ENCODE data around the gene KCNMA1.
A peak's percentile ranks its signal among the peaks of the same experiment; 100 is the strongest.

The KCNMA1 gene

GRCh38 chr10:77647543-77648293 lies 10.1 kb upstream of the KCNMA1 start:
- Mint-ChIP-seq H3K4me1 (ENCODE audit: low read depth) (no peaks in the 10 kb centered on the region), H3K27me3 (peaks cover 26% of the 10 kb centered on the region), H3K27ac (no peak overlapping the region), H3K36me3 (ENCODE audit: low read depth) (no peaks in the 10 kb centered on the region), H3K9me3 (no peaks in the 10 kb centered on the region), H3K4me3 (no peak overlapping the region)

GRCh38 chr10:77644557-77645243 lies 7.1 kb upstream of the KCNMA1 start:
- no peak overlapping the region for H3K4me3 Mint-ChIP-seq
- peaks cover 38% of the 10 kb centered on the region for H3K27me3 Mint-ChIP-seq
- no peaks in the 10 kb centered on the region for H3K4me1 Mint-ChIP-seq (ENCODE audit: low read depth)
- no peak overlapping the region for H3K27ac Mint-ChIP-seq
- no peaks in the 10 kb centered on the region for H3K36me3 Mint-ChIP-seq (ENCODE audit: low read depth)
- no peaks in the 10 kb centered on the region for H3K9me3 Mint-ChIP-seq

GRCh38 chr10:77643795-77644468 lies 6.3 kb upstream of the KCNMA1 start:
- H3K27ac Mint-ChIP-seq: no peak overlapping the region
- H3K4me1 Mint-ChIP-seq (ENCODE audit: low read depth): no peaks in the 10 kb centered on the region
- H3K4me3 Mint-ChIP-seq: no peak overlapping the region
- H3K36me3 Mint-ChIP-seq (ENCODE audit: low read depth): no peaks in the 10 kb centered on the region
- no peaks in the 10 kb centered on the region for H3K9me3 Mint-ChIP-seq
- peaks cover 44% of the 10 kb centered on the region for H3K27me3 Mint-ChIP-seq

GRCh38 chr10:77641788-77642397 lies 4.3 kb upstream of the KCNMA1 start:
- Mint-ChIP-seq H3K4me1 (ENCODE audit: low read depth) (peaks cover 3% of the 10 kb centered on the region), H3K27me3 (peaks cover 48% of the 10 kb centered on the region), H3K27ac (no peak overlapping the region)

GRCh38 chr10:77641344-77641743 lies 3.7 kb upstream of the KCNMA1 start:
- Mint-ChIP-seq H3K27me3 (peaks cover 53% of the 10 kb centered on the region), H3K4me1 (ENCODE audit: low read depth) (peaks cover 3% of the 10 kb centered on the region), H3K9me3 (no peaks in the 10 kb centered on the region), H3K4me3 (no peak overlapping the region), H3K36me3 (ENCODE audit: low read depth) (no peaks in the 10 kb centered on the region), H3K27ac (no peak overlapping the region)

More at GRCh38 chr10:77641788-77642397, 4.3 kb upstream of the KCNMA1 start:
- H3K36me3 Mint-ChIP-seq (ENCODE audit: low read depth): no peaks in the 10 kb centered on the region
- H3K9me3 Mint-ChIP-seq: no peaks in the 10 kb centered on the region
- no peak overlapping the region for H3K4me3 Mint-ChIP-seq

DNA sequence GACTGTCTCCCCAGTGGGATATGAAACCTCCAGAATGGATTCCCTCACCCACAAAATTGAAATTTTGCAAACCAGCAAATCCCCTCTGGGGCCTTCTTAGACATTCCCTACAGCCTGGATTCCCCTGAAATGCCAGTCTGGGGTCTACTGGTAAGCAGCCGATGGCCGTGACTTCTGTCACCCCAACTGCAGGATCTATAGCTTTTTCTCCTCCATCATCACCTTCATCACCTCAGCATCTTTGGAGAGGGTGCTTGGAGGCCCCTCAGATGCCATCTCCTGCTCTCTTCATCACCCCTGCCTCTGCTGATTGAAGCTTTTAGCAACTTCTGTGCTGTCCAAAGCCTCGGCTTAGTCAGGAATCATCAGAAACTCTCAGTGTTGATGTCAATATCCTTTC lies 2.6 kb upstream of the KCNMA1 start:
- H3K4me1 Mint-ChIP-seq (ENCODE audit: low read depth): peaks cover 3% of the 10 kb centered on the region
- no peaks in the 10 kb centered on the region for H3K9me3 Mint-ChIP-seq
- no peak overlapping the region for H3K27ac Mint-ChIP-seq
- H3K4me3 Mint-ChIP-seq: no peak overlapping the region
- H3K27me3 Mint-ChIP-seq: peaks cover 65% of the 10 kb centered on the region
- no peaks in the 10 kb centered on the region for H3K36me3 Mint-ChIP-seq (ENCODE audit: low read depth)

GRCh38 chr10:77639756-77640155 lies 2.1 kb upstream of the KCNMA1 start:
- Mint-ChIP-seq H3K27me3 (peaks cover 69% of the 10 kb centered on the region), H3K36me3 (ENCODE audit: low read depth) (no peaks in the 10 kb centered on the region), H3K27ac (no peak overlapping the region), H3K4me1 (ENCODE audit: low read depth) (peaks cover 3% of the 10 kb centered on the region), H3K4me3 (no peak overlapping the region), H3K9me3 (no peaks in the 10 kb centered on the region)

- peaks cover 74% of the 10 kb centered on the region for H3K27me3 Mint-ChIP-seq
- peaks cover 3% of the 10 kb centered on the region for H3K4me1 Mint-ChIP-seq (ENCODE audit: low read depth)
- no peaks in the 10 kb centered on the region for H3K36me3 Mint-ChIP-seq (ENCODE audit: low read depth)
- peak overlapping the region; percentile 56 for H3K4me3 Mint-ChIP-seq
- no peak overlapping the region for H3K27ac Mint-ChIP-seq
- no peaks in the 10 kb centered on the region for H3K9me3 Mint-ChIP-seq
Measured at GRCh38 chr10:77638321-77639101, 903 bp upstream of the KCNMA1 start.

DNA sequence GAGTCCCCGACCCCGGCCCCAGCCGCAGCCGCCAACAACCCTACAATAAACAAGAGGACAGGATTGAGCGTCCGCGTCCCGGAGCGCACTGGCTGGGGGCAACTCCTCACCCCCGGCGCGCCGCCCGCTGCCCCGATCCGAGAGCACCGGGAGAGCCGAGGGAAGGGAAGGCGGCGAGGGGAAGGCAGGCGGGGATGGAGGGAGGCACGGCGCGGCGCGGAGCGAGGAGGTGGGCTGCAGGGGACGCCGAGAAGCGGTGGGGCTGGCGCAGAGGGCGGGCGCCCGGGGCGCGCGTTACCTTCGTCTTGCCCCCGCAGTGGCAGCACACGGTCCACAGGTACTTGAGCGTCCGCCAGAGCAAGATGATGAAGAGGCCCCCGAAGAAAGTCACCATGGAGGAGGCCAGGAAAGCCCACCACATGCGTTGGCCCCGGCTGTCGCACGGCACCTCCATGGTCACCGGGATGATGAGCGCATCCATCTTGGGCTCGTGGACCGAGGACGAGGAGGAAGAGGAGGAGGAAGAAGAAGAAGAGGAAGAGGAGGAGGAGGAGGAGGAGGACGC lies 559 bp downstream of the KCNMA1 start:
- Mint-ChIP-seq H3K27ac (no peak overlapping the region), H3K36me3 (ENCODE audit: low read depth) (no peaks in the 10 kb centered on the region), H3K4me1 (ENCODE audit: low read depth) (peaks cover 3% of the 10 kb centered on the region), H3K4me3 (peak overlapping the region; percentile 73), H3K9me3 (no peaks in the 10 kb centered on the region), H3K27me3 (peaks cover 82% of the 10 kb centered on the region)

DNA sequence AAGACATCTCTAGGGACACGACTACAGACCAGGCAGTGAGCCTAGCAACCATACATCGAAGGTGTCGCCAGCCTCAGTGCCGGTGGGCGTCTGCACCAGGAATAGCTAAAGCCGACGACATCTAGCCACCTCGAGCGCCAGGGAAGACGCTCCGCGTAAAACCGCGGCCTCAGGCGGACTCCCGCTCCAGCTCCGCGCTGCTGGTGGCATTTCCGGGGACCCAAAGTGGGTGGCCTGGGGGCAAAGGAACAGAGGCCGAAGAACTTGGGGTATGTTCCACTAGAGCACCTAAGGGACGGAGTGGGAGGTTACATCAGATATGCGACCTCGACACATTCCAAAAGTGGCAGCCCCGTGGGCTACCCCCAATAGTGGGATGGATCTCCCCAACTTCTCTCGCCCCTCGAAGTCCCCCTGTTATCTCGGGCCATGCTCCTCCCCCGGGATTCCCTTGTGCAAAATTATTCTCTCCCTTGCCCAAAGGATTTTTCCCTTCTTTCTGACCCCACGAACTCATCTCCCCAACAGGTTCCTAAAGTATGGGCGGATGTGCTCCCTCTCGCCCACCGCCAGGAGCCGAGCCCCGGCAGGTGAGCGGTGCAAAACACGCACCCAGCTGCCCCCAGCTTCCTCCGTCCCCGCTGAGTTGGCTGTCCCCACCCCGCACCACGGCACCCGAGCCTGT lies 1.2 kb downstream of the KCNMA1 start:
- H3K4me1 Mint-ChIP-seq (ENCODE audit: low read depth): peaks cover 3% of the 10 kb centered on the region
- H3K9me3 Mint-ChIP-seq: no peaks in the 10 kb centered on the region
- no peak overlapping the region for H3K27ac Mint-ChIP-seq
- no peaks in the 10 kb centered on the region for H3K36me3 Mint-ChIP-seq (ENCODE audit: low read depth)
- H3K27me3 Mint-ChIP-seq: peaks cover 76% of the 10 kb centered on the region
- peak overlapping the region; percentile 30 for H3K4me3 Mint-ChIP-seq

- Mint-ChIP-seq H3K9me3 (no peaks in the 10 kb centered on the region), H3K36me3 (ENCODE audit: low read depth) (no peaks in the 10 kb centered on the region), H3K27me3 (peaks cover 68% of the 10 kb centered on the region), H3K27ac (no peak overlapping the region), H3K4me1 (ENCODE audit: low read depth) (peaks cover 3% of the 10 kb centered on the region), H3K4me3 (peak overlapping the region; percentile 30)
Measured at GRCh38 chr10:77635402-77636227, 2.0 kb downstream of the KCNMA1 start.

- Mint-ChIP-seq H3K27me3 (peaks cover 61% of the 10 kb centered on the region), H3K27ac (no peak overlapping the region)
Measured at GRCh38 chr10:77634939-77635338, 2.7 kb downstream of the KCNMA1 start.

GRCh38 chr10:77633376-77633775 lies 4.2 kb downstream of the KCNMA1 start:
- Mint-ChIP-seq H3K9me3 (no peaks in the 10 kb centered on the region), H3K36me3 (ENCODE audit: low read depth) (no peaks in the 10 kb centered on the region), H3K4me3 (no peak overlapping the region), H3K27ac (no peak overlapping the region), H3K27me3 (peaks cover 48% of the 10 kb centered on the region), H3K4me1 (ENCODE audit: low read depth) (peaks cover 3% of the 10 kb centered on the region)

More at GRCh38 chr10:77634939-77635338, 2.7 kb downstream of the KCNMA1 start:
- H3K4me1 Mint-ChIP-seq (ENCODE audit: low read depth): peaks cover 3% of the 10 kb centered on the region
- H3K36me3 Mint-ChIP-seq (ENCODE audit: low read depth): no peaks in the 10 kb centered on the region
- H3K9me3 Mint-ChIP-seq: no peaks in the 10 kb centered on the region
- H3K4me3 Mint-ChIP-seq: no peak overlapping the region
